ENCODE measurements around the gene SPANXB1. TPM values are rescaled to one million over a fixed set of nuclear protein-coding genes. Genes with fewer than 3 reads are reported as not detected.
"Not testable (repeated sequence)": the region's sequence is repeated elsewhere in the genome, so short reads cannot be mapped to it uniquely, and the experiment has no call there.

SPANXB1 gene
- total RNA-seq: not detected in 2 replicates

DNA sequence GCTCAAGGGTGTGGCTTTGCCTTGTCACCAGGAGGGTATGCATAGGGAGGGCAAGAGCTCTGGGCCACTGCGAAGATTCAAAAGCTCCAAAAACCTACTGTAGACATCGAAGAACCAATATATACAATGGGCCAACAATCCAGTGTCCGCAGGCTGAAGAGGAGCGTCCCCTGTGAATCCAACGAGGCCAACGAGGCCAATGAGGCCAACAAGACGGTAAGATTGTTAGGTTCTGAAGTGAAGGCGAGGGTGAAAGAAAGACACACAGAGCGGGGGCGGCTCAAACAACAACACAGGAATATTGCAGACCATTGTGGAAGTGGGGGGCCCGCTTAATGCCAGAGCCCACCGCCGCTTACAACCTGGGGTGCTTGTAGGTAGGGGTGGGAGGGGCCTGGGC is at the start of gene SPANXB1:
Gene SPANXB1, plus strand, starts transcription at position 27 of the 400 bp plus-strand sequence. Its CDS starts 100 bp downstream, at position 127.
- H3K4me1 Mint-ChIP-seq (ENCODE audit: low read depth); intact Hi-C loops (cut with micrococcal nuclease); H3K36me3 Mint-ChIP-seq (ENCODE audit: low read depth); DNase-seq (ENCODE audit: low spot score); H3K27ac Mint-ChIP-seq; H3K4me3 Mint-ChIP-seq; H3K27me3 Mint-ChIP-seq (ENCODE audit: insufficient read depth); H3K9me3 Mint-ChIP-seq: not testable (repeated sequence)

DNA sequence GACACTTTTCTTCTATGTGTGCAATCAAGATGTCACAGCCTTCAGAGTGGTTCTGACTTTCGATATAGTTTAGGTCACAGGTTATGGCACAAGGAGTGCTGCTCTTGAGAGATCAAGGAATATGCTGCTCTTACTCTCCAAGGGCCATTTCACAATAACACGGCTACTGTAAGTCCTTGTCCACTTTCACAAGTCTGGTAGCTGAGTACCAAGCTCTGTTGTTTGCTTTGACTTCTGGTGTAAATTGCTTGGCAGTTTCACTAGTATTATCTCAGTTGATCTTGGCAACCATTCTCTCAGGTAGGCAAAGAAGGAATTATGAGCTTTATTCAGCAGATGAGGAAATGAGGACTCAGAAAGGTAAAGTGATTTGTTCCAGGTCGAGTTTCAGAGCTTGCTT is 35.4 kb upstream of the SPANXB1 start:
- intact Hi-C loops (cut with micrococcal nuclease): no loop called here
- Mint-ChIP-seq H3K27ac (no peak overlapping the region), H3K36me3 (ENCODE audit: low read depth) (no peaks in the 10 kb centered on the region), H3K27me3 (ENCODE audit: insufficient read depth) (no peaks in the 10 kb centered on the region), H3K4me1 (ENCODE audit: low read depth) (no peaks in the 10 kb centered on the region), H3K4me3 (no peak overlapping the region), H3K9me3 (no peaks in the 10 kb centered on the region)
- DNase-seq (ENCODE audit: low spot score): no peak

GRCh38 chrX:140971099-140971795 is 31.1 kb upstream of the SPANXB1 start:
- H3K4me3 Mint-ChIP-seq: no peak overlapping the region
- no peaks in the 10 kb centered on the region for H3K27me3 Mint-ChIP-seq (ENCODE audit: insufficient read depth)
- no peaks in the 10 kb centered on the region for H3K4me1 Mint-ChIP-seq (ENCODE audit: low read depth)
- H3K27ac Mint-ChIP-seq: no peak overlapping the region
- H3K36me3 Mint-ChIP-seq (ENCODE audit: low read depth): no peaks in the 10 kb centered on the region
- intact Hi-C loops (cut with micrococcal nuclease): no loop called here
- no peak for DNase-seq (ENCODE audit: low spot score)
- H3K9me3 Mint-ChIP-seq: no peaks in the 10 kb centered on the region

DNA sequence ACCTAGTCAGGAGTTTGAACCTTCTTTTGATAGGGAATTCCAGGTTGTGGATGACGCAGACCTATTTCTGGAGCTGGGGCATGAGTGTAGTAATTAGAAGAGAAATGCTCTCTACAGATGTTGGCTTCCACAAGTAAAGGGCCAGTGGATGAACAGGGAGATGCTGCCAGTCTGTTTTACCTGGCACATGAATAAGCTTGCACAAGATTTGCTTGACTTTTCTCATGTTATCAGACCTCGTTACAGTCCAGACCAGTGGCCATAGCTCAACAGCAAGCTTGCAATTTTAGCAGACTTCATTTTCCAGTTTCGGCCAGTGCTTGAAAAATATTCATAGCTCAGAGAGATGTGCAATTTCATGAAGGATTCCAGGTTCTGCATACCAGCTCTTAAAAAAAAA is 26.9 kb upstream of the SPANXB1 start:
- no peaks in the 10 kb centered on the region for H3K9me3 Mint-ChIP-seq
- H3K27me3 Mint-ChIP-seq (ENCODE audit: insufficient read depth): no peaks in the 10 kb centered on the region
- no peaks in the 10 kb centered on the region for H3K4me1 Mint-ChIP-seq (ENCODE audit: low read depth)
- no peak overlapping the region for H3K27ac Mint-ChIP-seq
- DNase-seq (ENCODE audit: low spot score): no peak
- H3K4me3 Mint-ChIP-seq: no peak overlapping the region
- intact Hi-C loops (cut with micrococcal nuclease): no loop called here
- H3K36me3 Mint-ChIP-seq (ENCODE audit: low read depth): no peaks in the 10 kb centered on the region

DNA sequence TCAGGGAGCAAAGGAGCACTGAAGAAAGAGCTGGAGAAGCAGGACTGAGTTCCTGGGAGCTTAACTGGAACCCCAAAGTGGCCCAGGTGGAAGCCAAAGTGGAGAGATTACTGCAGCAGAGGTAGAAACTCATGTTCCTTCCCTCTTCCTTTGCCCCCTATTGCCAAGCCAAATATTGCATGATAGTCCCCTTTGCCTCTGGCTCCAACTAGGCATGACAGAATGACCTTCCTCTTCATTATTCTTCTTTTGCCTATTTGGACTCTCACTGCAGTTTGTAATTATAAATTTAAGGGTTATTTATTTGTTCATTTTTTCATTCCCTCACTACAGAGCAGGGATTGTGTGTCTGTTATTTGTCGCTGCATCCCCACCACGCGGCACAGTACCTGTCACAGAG is 22.1 kb upstream of the SPANXB1 start:
- no peaks in the 10 kb centered on the region for H3K36me3 Mint-ChIP-seq (ENCODE audit: low read depth)

GRCh38 chrX:140983730-140984129 is 18.7 kb upstream of the SPANXB1 start:
- Mint-ChIP-seq H3K9me3 (no peaks in the 10 kb centered on the region), H3K4me3 (no peak overlapping the region), H3K27me3 (ENCODE audit: insufficient read depth) (no peaks in the 10 kb centered on the region), H3K27ac (no peak overlapping the region), H3K36me3 (ENCODE audit: low read depth) (no peaks in the 10 kb centered on the region), H3K4me1 (ENCODE audit: low read depth) (no peaks in the 10 kb centered on the region)
- no peak for DNase-seq (ENCODE audit: low spot score)
- intact Hi-C loops (cut with micrococcal nuclease): no loop called here

More for the DNA sequence above, 22.1 kb upstream of the SPANXB1 start:
- no peak overlapping the region for H3K4me3 Mint-ChIP-seq
- H3K27ac Mint-ChIP-seq: no peak overlapping the region
- DNase-seq (ENCODE audit: low spot score): no peak
- no peaks in the 10 kb centered on the region for H3K4me1 Mint-ChIP-seq (ENCODE audit: low read depth)
- H3K27me3 Mint-ChIP-seq (ENCODE audit: insufficient read depth): no peaks in the 10 kb centered on the region
- intact Hi-C loops (cut with micrococcal nuclease): no loop called here
- H3K9me3 Mint-ChIP-seq: no peaks in the 10 kb centered on the region

DNA sequence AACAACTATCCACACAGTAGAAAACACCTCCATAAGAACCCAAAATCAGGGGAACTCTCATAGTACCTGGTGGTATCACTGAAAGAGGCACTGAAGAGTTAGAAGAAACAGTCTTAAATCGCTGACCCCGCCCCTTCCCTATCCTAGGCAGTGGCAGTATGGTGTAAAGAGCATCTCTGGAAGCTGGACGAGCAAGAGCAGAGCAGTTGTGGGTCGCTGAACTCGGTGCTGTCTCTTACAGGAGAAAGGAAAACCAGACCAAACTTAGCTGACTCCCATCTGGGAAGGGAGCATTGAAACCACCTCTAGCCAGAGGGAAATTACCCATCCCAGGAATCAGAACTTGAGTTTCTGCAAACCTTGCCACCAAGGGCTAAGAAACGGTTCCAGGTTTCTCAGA is 2.8 kb downstream of the SPANXB1 start:
- H3K4me1 Mint-ChIP-seq (ENCODE audit: low read depth); H3K4me3 Mint-ChIP-seq; H3K9me3 Mint-ChIP-seq; DNase-seq (ENCODE audit: low spot score); intact Hi-C loops (cut with micrococcal nuclease); H3K36me3 Mint-ChIP-seq (ENCODE audit: low read depth); H3K27ac Mint-ChIP-seq; H3K27me3 Mint-ChIP-seq (ENCODE audit: insufficient read depth): not testable (repeated sequence)

DNA sequence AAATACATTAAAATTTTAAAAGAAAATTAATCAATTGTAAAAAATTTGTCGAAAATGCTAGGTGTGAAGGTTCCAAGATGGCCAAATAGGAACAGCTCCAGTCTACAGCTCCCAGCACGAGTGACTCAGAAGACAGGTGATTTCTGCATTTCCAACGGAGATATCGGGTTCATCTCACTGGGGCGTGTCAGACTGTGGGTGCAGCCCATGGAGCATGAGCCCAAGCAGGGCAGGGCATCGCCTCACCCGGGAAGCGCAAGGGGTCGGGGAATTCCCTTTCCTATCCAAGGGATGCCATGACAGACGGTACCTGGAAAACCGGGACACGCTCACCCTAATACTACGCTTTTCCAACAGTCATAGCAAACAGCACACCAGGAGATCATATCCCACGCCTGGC is 41.9 kb downstream of the SPANXB1 start:
- H3K9me3 Mint-ChIP-seq; H3K4me3 Mint-ChIP-seq; intact Hi-C loops (cut with micrococcal nuclease); H3K27me3 Mint-ChIP-seq (ENCODE audit: insufficient read depth); H3K36me3 Mint-ChIP-seq (ENCODE audit: low read depth); DNase-seq (ENCODE audit: low spot score); H3K4me1 Mint-ChIP-seq (ENCODE audit: low read depth); H3K27ac Mint-ChIP-seq: not testable (repeated sequence)

GRCh38 chrX:141049878-141050277 is 47.5 kb downstream of the SPANXB1 start:
- H3K27ac Mint-ChIP-seq; intact Hi-C loops (cut with micrococcal nuclease); H3K9me3 Mint-ChIP-seq; H3K4me1 Mint-ChIP-seq (ENCODE audit: low read depth); H3K36me3 Mint-ChIP-seq (ENCODE audit: low read depth); H3K4me3 Mint-ChIP-seq; DNase-seq (ENCODE audit: low spot score); H3K27me3 Mint-ChIP-seq (ENCODE audit: insufficient read depth): not testable (repeated sequence)

GRCh38 chrX:141052098-141052497 is 49.7 kb downstream of the SPANXB1 start:
- H3K9me3 Mint-ChIP-seq, H3K4me3 Mint-ChIP-seq: not testable (repeated sequence)

More at GRCh38 chrX:141052098-141052497, 49.7 kb downstream of the SPANXB1 start:
- H3K27me3 Mint-ChIP-seq (ENCODE audit: insufficient read depth); intact Hi-C loops (cut with micrococcal nuclease); DNase-seq (ENCODE audit: low spot score); H3K27ac Mint-ChIP-seq; H3K4me1 Mint-ChIP-seq (ENCODE audit: low read depth); H3K36me3 Mint-ChIP-seq (ENCODE audit: low read depth): not testable (repeated sequence)

Other genes starting within 250 kb of the SPANXB1 start
- 5.4 and 6.9 TPM in 2 replicates for gene LDOC1, start 174.5 kb downstream of the SPANXB1 start, total RNA-seq
- gene SPANXC, start 239.9 kb downstream of the SPANXB1 start, total RNA-seq: not detected in 2 replicates

Measured in activated T-helper 1 cell treated with anti-CD3 and anti-CD28 coated beads, Interleukin-12 subunit alpha, Interleukin-12 subunit beta, Interleukin-2, Interleukin-4 antibody, amounts not matched to agents 30 ng/mL and 10 ng/mL and 1 ng/mL, durations not matched to agents 14 hours and 24 hours and 36 hours (primary cell).